ENCODE data around the gene RSPH1.

DNA sequence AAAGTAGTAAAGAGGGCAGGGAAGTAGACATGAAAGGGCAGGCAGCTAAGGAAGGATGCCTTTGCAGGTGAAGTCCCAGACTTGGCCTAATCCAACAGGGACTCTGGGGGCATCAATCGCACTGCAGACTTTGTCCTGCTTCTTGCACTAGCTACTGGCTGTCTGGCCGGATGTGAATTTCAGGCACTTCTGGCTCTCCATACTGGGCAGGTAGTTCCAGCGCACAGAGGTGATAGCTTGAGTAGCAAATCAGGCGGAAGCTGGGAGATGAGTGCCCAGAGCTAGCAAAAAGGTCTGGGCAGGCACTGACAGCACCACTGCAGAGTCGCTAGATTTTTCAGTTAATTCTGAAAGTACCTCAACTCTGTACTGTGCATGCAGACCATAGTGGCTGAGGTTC, 997 bp downstream of the RSPH1 start:
- TF ChIP-seq, protein P1, sequence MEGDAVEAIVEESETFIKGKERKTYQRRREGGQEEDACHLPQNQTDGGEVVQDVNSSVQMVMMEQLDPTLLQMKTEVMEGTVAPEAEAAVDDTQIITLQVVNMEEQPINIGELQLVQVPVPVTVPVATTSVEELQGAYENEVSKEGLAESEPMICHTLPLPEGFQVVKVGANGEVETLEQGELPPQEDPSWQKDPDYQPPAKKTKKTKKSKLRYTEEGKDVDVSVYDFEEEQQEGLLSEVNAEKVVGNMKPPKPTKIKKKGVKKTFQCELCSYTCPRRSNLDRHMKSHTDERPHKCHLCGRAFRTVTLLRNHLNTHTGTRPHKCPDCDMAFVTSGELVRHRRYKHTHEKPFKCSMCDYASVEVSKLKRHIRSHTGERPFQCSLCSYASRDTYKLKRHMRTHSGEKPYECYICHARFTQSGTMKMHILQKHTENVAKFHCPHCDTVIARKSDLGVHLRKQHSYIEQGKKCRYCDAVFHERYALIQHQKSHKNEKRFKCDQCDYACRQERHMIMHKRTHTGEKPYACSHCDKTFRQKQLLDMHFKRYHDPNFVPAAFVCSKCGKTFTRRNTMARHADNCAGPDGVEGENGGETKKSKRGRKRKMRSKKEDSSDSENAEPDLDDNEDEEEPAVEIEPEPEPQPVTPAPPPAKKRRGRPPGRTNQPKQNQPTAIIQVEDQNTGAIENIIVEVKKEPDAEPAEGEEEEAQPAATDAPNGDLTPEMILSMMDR (IDR thresholded peaks at IDR 0.05) = no peak
- TF ChIP-seq POLR2A (IDR thresholded peaks at IDR 0.05) (no peak), POLR2AphosphoS5 (IDR thresholded peaks at IDR 0.05) (no peak), EP300 (IDR thresholded peaks at IDR 0.05) (no peak)

Data from upper lobe of left lung (tissue), 4 donors.